Lower leg skin (tissue), 3 donors: ENCODE results near the gene LARGE2.

Source experiments
- POLR2A ChIP-seq, 2 donors: fragments of 450-650 bp; IDR thresholded peaks; one replicate each; pipeline ENCODE4 v1.6.1; 2016 to 2017; ENCODE audit warnings: antibody characterized with exemption in 2 of 2, mild to moderate bottlenecking in 1 of 2, moderate library complexity in 1 of 2
- TF ChIP-seq, protein P1 (sequence below), 3 donors: fragments of 450-650 bp; IDR thresholded peaks; one replicate each; pipeline ENCODE4 v1.5.1; 2016; ENCODE audit warnings: antibody characterized with exemption in 3 of 3, mild to moderate bottlenecking in 3 of 3, moderate library complexity in 2 of 3

- no peak for TF ChIP-seq POLR2A (IDR thresholded peaks at IDR 0.05)
- TF ChIP-seq, protein P1, sequence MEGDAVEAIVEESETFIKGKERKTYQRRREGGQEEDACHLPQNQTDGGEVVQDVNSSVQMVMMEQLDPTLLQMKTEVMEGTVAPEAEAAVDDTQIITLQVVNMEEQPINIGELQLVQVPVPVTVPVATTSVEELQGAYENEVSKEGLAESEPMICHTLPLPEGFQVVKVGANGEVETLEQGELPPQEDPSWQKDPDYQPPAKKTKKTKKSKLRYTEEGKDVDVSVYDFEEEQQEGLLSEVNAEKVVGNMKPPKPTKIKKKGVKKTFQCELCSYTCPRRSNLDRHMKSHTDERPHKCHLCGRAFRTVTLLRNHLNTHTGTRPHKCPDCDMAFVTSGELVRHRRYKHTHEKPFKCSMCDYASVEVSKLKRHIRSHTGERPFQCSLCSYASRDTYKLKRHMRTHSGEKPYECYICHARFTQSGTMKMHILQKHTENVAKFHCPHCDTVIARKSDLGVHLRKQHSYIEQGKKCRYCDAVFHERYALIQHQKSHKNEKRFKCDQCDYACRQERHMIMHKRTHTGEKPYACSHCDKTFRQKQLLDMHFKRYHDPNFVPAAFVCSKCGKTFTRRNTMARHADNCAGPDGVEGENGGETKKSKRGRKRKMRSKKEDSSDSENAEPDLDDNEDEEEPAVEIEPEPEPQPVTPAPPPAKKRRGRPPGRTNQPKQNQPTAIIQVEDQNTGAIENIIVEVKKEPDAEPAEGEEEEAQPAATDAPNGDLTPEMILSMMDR (IDR thresholded peaks at IDR 0.05), result no peak
These were observed 18.0 kb upstream of the LARGE2 start for GRCh38 chr11:45904309-45904915.
